Measurements from ENCODE around the gene SGF29.
"Not testable (repeated sequence)": the region's sequence is repeated elsewhere in the genome, so short reads cannot be mapped to it uniquely, and the experiment has no call there.

- not testable (repeated sequence) for TF ChIP-seq CTCF (conservative IDR thresholded peaks at IDR 0.05; ENCODE audit: low read depth in 2 of 2); POLR2AphosphoS5 (IDR thresholded peaks at IDR 0.05; ENCODE audit: low read depth); EZH2 (IDR thresholded peaks at IDR 0.05; ENCODE audit: low read depth, unreplicated experiment); REST (IDR thresholded peaks at IDR 0.05; ENCODE audit: unreplicated experiment); EZH2phosphoT487 (IDR thresholded peaks at IDR 0.05; ENCODE audit: unreplicated experiment); ZNF114 (CRISPR knock-in tag; IDR thresholded peaks at IDR 0.05); JUNB (IDR thresholded peaks at IDR 0.05; ENCODE audit: unreplicated experiment); ETS1 (IDR thresholded peaks at IDR 0.05); STAT1 (IDR thresholded peaks at IDR 0.05; ENCODE audit: unreplicated experiment); ZNF462 (CRISPR knock-in tag; IDR thresholded peaks at IDR 0.05); CREB1 (CRISPR knock-in tag; IDR thresholded peaks at IDR 0.05; ENCODE audit: low read depth); ZNF331 (CRISPR knock-in tag; IDR thresholded peaks at IDR 0.05; ENCODE audit: low read depth)
Measured at GRCh38 chr16:28638359-28638758, 84.6 kb downstream of the SGF29 start.

Data from GM23338 (cell line).